ENCODE data around the gene RTN4. TPM values are rescaled to one million over a fixed set of nuclear protein-coding genes. Genes with fewer than 3 reads are reported as not detected.

The RTN4 gene
- total RNA-seq, 1 experiment from 2014 or later = 200 TPM

DNA sequence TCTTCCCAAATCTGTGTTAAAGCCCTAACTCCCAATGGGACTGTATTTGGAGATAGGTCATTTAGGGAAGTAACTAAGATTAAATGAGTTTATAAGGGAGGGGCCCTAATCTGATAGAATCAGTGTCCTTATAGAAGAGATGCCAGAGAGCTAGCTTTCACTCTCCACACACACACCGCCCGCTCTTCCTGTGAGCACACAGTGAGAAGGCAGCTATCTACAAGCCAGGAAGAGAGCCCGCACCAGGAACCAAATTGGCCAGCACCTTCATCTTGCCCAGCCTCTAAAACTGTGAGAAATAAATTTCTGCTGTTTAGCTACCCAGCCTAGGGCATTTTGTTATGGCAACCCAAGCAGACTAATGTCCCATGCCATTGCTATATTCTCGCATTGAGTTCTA, 125.2 kb downstream of the RTN4 start:
- H3K18ac ChIP-seq (ENCODE audit: insufficient read length, low read depth, low read length) = no peak overlapping the region
- no peaks in the 10 kb centered on the region for H3K4me1 ChIP-seq (ENCODE audit: insufficient read depth, low read length)
- H3K9me3 ChIP-seq (ENCODE audit: control insufficient read depth, low read depth, low read length) = no peaks in the 10 kb centered on the region
- H4K91ac ChIP-seq (ENCODE audit: insufficient read length, low read depth, low read length) = no peak overlapping the region
- no peak overlapping the region for H2BK120ac ChIP-seq (ENCODE audit: low read depth, low read length, poor library complexity, severe bottlenecking)
- no peak for DNase-seq
- Mint-ChIP-seq H3K4me1 (peaks cover 3 to 4% of the 10 kb centered on the region in 2 experiments; a peak in 2 of 4 replicates), H3K27me3 (ENCODE audit: low read depth) (peaks cover 6% of the 10 kb centered on the region), H3K36me3 (ENCODE audit: insufficient read depth in 1 of 3, low read depth in 3 of 3) (no peaks in the 10 kb centered on the region), H3K4me3 (no peak overlapping the region), H3K27ac (no peak overlapping the region), H3K9me3 (no peaks in the 10 kb centered on the region; a peak in 2 of 5 replicates)
- H3K56ac ChIP-seq (ENCODE audit: insufficient read length, low read depth, low read length) = no peak overlapping the region
- H4K5ac ChIP-seq (ENCODE audit: insufficient read length, low read depth, low read length) = no peak overlapping the region
- H2BK12ac ChIP-seq (ENCODE audit: insufficient read length, low read depth, low read length) = no peak overlapping the region
- no peaks in the 10 kb centered on the region for H3K23me2 ChIP-seq (ENCODE audit: insufficient read length, low read depth, low read length, poor library complexity, severe bottlenecking)
- no peak for TF ChIP-seq CTCF (conservative IDR thresholded peaks at IDR 0.05)
- H3K4ac ChIP-seq (ENCODE audit: low read depth, low read length) = no peak overlapping the region
- no peak overlapping the region for H3K4me2 ChIP-seq (ENCODE audit: insufficient read depth, insufficient read length, low read length)
- H2AFZ ChIP-seq (ENCODE audit: low read length) = no peak overlapping the region
- no peak overlapping the region for H2BK15ac ChIP-seq (ENCODE audit: low read depth, low read length)
- no CpG with 5 or more reads among the region's 4 CpGs for WGBS (ENCODE audit: extremely low coverage, insufficient read length, low lambda C conversion rate)
- H3K27me3 ChIP-seq (ENCODE audit: insufficient read depth, low read length) = no peaks in the 10 kb centered on the region
- H3K79me2 ChIP-seq (ENCODE audit: insufficient read depth, low read length) = no peaks in the 10 kb centered on the region
- no peak overlapping the region for H4K8ac ChIP-seq (replicated peaks; ENCODE audit: insufficient read length, low read depth, low read length)
- H2AK5ac ChIP-seq (ENCODE audit: insufficient read length, low read length) = no peak overlapping the region
- H2BK20ac ChIP-seq (ENCODE audit: low read depth, low read length, poor library complexity, severe bottlenecking) = no peak overlapping the region
- no peak overlapping the region for H3K9ac ChIP-seq (ENCODE audit: extremely low read depth, insufficient read length, low read length)
- H2BK5ac ChIP-seq (ENCODE audit: insufficient read length, low read length) = no peak overlapping the region
- H3K14ac ChIP-seq (ENCODE audit: insufficient read depth, low read length) = no peak overlapping the region
- no peak overlapping the region for H3T11ph ChIP-seq (ENCODE audit: low read length)
- H4K20me1 ChIP-seq (ENCODE audit: control insufficient read depth, insufficient read depth, insufficient read length) = no peaks in the 10 kb centered on the region
- no peaks in the 10 kb centered on the region for H3K79me1 ChIP-seq (ENCODE audit: insufficient read depth, low read depth, low read length, poor library complexity, severe bottlenecking)
- no peak overlapping the region for H3K27ac ChIP-seq (ENCODE audit: insufficient read length, low read depth, low read length)
- H3K23ac ChIP-seq (ENCODE audit: insufficient read length, low read depth, low read length) = no peak overlapping the region

Measured in H9 (cell line).